NCI-H1105 treated with DMSO at 0.1 percent for 48 hours (cell line): ENCODE measurements around the gene VSIG10L2.
"Not testable (repeated sequence)": the region's sequence is repeated elsewhere in the genome, so short reads cannot be mapped to it uniquely, and the experiment has no call there.

Source experiments
- DNase-seq: peaks from one replicate; lab custom pipeline; 2025; lab: John Stamatoyannopoulos, UW

The VSIG10L2 gene

DNA sequence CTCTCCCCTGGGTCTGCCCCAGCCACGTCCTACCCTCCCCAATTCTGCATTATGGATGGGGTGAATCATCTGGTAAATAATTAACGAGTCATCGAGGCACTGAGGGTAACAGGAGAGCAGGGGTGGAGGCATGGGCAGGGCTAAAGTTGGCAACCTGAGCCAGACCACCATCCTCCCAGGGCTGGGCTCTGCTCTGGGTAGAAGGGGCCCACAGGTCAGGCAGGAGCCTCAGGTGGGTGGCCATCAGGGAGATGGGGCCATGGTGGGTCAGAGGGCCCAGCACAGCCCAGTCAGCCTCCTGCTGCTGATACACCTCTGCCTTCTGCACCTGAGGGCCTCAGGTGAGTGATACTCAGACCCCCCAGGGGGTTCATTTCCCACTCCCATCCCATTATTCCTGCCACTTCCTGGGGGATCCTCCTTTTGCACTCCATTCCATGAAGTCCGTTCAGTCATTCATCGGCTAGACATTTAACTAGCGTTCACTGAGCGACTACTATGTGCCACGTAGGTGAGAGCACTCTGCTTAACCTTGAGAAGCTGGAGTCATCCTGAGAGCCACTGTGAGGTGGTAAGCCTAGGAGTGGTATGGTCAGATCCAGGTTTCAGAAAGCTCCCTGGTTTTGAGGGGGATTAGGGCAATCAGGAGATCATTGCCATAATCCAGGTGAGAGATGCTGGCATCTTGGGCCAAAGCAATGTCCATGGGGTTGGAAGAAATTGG, at the start of gene VSIG10L2:
Gene VSIG10L2 (plus strand): TSS at position 248 of the 724 bp plus-strand sequence. CDS start 12 bp downstream, at position 260.
- DNase-seq: no peak

- DNase-seq: no peak
These were observed 44.0 kb upstream of the VSIG10L2 start for GRCh38 chr11:125901872-125902271.

- no peak for DNase-seq
These were observed 43.4 kb upstream of the VSIG10L2 start for GRCh38 chr11:125902277-125902926.

DNA sequence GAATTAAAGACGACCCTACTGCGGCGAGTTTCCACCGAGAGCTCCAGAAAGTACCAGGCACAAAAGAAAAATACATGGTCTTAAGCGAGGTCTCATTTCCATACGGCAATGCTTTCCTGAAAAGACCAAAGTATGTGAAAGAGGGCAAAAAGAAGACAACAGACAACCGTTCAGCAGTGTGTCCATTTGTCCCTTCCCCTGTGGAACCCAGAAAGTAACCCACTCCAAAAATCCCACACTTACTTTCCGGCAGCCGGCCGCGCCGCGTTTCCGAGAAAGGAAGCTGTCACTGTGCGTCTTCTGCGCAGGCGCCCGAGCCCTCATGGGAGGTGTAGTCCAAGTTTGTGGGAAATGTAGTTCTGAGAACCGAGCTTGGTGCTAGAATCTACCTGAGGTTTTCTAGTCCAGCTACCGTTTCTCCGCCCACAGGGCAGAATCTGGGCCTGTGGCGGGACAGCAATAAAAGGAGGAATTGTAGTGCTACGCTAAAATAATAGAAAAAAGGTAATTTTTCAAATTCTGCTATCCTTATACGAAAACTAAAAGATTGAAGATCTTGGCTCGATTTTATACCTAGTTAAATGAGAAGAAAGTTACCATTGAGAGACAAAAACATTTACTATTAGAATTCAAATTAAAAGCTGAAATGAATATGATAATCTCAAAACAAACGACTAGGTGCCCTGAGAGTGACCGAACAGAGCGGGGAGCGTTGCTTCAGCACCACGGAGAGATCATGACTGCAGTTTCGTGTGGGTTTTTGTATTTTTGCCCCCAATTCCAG, 42.7 kb upstream of the VSIG10L2 start, which contains the start of gene PUS3:
Gene PUS3 (minus strand): TSS at position 280 of the 784 bp plus-strand sequence. CDS start 6,922 bp downstream, outside the sequence.
- DNase-seq: peak; percentile 97

DNA sequence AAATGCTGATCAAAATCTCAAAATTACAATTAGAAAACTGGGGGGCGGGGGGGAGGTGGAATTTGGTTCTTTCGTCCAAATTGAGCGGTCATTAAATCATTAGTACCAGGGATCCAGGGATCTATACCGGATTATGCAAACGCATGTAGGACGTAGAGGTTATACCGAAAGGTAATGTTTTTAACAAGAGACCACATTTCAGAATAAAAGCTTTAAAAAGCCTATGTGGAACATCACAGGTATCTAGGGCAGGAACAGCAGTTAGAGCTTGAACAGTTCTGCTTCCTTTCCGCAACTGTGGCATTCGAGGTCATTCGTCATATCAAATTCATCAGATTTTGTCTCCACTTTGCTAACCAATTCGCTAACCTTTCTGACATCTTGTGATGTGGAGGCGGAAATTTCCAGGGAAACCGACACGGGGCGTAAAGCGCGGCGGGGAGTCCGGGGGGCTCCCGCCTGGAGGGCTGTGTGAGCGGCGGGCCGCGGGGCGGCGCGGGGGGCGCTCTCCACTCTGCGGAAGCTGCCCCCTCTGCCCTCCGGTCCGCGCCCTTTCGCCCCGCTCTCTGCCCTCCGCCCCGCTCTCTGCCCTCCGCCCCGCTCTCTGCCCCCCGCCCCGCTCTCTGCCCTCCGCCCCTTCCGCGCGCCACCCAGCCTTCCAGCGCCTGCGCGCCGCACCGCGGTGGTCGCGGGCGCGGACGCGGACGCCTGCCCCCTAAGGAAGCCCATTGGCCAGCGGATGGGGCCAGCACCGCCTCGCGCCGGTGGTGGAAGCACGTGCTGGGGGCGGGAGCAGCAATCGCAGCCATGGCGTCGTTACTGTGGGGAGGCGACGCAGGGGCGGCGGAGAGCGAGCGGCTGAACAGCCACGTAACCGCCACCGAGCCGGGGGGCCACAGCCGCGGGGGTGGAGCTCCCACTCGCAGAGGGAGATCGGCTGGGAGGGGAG, 41.9 kb upstream of the VSIG10L2 start, which contains the start of gene DDX25:
Gene DDX25 (plus strand): TSS at position 798 of the 949 bp plus-strand sequence. CDS start 10 bp downstream, at position 808.
- peak; percentile 42 for DNase-seq

GRCh38 chr11:125904678-125905077, 41.2 kb upstream of the VSIG10L2 start:
- no peak for DNase-seq

- DNase-seq: no peak
These were observed 35.5 kb upstream of the VSIG10L2 start for GRCh38 chr11:125910226-125910849.

DNA sequence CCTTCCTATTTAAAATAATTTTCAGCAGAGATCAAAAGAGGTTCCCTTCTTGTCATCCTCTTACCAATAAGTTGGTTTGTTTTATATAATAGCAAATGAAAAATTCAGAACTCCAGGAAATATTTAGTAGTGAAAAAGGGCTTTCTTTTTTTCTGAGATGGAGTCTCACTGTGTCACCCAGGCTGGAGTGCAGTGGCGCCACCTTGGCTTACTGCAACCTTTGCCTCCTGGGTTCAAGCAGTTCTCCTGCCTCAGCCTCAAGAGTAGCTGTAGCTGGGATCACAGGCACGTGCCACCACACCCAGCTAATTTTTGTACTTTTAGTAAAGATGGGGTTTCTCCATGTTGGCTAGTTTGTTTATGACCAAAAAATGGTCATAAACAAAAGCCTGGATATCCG, 31.2 kb upstream of the VSIG10L2 start:
- DNase-seq: not testable (repeated sequence)

- DNase-seq: no peak
These were observed 29.0 kb upstream of the VSIG10L2 start for GRCh38 chr11:125916683-125917347.

DNA sequence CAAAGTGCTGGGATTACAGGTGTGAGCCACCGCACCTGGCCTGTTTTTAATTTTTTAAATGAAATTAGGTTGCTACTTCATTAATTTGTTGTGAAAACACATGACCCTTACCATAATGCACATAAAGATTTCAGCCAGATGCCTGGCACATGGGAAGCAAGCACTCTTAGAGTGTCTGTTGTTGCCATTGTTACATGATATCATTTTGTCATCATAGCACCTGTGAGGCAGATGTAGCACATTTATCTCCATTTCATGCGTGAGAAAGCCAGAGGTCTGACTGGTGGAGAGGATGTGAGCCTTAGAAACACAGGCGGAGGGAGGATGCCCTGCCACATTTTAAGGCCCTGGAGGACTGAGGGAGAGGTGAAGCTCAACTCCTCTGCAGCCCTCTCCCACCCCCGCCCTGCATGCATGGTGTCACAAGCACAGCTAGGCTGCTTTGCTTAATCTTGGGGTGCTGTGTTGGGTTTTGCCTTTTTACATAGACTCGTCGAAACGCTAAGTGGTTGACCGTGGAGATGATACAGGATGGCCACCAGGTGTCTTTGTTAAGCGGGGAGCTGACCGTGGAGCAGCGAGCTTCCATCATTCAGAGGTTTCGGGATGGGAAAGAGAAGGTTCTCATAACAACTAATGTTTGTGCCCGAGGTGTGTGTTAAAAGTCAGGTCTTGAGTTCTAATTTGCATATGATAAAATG, 27.6 kb upstream of the VSIG10L2 start:
- no peak for DNase-seq

DNA sequence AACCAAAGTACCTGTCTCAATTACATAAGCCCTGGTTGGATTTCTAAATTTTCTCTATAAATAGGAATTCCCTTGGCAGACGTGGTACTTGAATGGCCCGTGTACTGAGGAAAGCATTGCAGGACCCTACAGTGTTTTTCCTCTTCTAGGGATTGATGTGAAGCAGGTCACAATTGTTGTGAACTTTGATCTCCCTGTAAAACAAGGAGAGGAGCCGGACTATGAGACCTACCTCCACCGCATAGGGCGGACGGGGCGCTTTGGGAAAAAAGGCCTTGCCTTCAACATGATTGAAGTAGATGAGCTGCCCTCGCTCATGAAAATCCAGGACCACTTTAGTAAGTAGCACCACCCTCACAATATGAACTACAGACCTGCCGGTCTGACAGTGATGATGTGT, 24.8 kb upstream of the VSIG10L2 start:
- DNase-seq: no peak

GRCh38 chr11:125922156-125922555, 23.7 kb upstream of the VSIG10L2 start:
- DNase-seq: no peak

DNA sequence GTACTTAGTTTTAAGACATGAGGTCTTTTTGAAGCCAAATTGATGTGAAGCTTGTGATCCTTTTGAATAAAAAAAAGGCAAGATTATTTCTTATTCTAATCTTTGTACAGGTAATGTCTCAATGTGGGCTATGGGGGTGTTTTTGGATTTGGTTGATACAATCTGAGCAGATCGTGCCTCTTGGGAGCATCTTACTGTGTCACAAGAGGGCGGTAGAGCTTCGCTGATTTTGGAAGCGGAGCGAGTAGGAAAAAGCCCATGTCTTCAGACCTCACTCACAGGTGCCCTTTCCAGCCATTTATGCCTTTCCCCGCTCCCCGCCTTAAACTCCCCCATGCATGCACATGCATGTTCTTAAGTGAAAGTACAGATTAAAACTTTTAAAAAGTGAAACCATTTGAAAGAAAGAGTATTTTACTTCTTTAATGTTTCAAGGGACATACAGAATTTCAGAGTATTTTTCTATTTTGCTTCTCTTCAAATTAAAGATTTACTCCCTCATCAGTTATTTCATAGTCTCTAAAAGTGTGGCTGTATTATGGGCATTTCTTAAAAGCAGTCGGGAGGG, 22.7 kb upstream of the VSIG10L2 start:
- DNase-seq: peak; percentile 82

DNA sequence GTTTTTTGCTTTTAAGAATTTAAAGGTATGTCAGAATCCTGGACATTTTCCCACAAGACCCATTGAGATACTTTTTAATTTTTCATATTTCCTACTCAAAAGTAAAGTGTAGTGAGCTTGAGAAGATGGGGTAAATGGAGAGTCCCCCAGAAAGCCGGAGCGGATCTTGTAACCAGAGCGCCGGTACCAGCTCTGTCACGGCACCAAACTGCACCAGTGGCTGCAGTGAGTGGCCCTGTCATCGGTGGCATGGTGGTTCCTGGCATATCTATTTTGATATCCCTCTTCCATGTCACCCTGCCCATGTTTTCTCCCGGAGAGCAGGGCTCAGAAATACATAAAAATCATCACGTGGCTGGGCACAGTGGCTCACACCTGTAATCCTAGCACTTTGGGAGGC, 22.2 kb upstream of the VSIG10L2 start:
- DNase-seq: no peak

DNA sequence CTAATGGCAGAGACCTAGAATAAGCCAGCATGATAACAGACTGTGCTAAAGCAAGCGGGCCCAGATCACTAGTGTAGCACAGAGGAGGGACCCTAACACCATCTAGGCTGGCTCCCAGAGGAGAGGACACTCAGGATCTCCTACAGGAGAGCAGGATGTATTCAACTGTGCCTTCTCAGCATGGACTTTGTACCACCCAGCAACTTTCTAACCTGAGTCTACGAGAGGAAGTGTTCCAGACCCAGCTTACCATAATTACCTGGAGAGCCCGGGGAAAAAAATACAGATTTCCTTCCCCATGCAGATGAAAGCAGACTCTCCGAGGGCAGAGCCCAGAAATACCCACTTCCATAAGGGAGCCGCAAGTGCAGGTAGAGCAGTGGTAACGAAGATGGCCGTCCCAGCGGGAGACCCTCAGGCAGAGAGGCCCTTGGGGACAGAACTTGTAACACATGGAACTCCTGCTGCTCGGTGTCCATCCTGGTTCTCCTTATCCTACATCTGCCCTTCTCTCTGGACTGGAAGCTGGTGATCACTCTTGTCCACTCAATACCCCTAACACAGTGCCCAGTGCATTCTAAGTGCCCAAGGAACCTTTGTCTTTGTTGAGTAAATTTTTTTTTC, 21.3 kb upstream of the VSIG10L2 start:
- DNase-seq: no peak

- DNase-seq: no peak
These were observed 20.6 kb upstream of the VSIG10L2 start for GRCh38 chr11:125925247-125925740.

GRCh38 chr11:125925804-125926203, 20.0 kb upstream of the VSIG10L2 start:
- no peak for DNase-seq

- no peak for DNase-seq
These were observed 19.2 kb upstream of the VSIG10L2 start for GRCh38 chr11:125926682-125927081.
